ENCODE measurements around the gene MTA1.

Gene MTA1

DNA sequence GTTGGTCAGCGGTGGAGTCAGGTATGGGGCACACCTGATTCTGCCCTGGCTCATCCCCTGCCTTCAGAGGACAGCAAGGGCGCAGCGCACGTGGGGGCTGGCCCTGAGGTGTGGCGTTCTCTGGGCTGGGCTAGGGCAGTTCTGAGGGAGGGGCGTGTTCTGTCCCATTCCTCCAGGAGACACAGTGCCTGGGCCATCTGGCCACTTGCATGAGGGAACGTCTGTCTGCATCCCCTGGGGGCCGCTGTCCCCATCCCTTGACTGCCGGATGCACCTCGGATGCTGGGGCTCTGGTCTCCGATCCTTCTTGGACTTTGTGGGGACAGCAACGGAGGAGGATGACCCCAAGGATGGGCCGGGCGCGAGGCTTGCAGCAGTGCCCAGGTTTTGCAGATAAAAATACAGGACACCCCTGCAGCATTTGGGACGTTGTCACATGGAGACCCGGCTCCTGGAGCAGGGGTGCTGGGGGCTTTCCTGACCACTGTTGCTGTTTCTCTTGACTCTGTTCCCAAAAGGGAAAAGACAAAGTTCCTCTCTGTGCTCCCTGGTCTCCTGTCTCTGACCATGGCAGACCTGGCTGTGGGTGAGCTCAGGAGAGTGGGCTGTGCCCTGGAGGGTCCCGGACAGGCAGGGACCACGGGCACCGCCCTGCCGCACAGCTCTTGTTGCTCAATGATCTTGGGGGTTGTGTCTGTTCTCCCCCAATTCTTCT is 6.9 kb downstream of the MTA1 start:
- DNase-seq: no peak

GRCh38 chr14:105427412-105427811 is 7.8 kb downstream of the MTA1 start:
- no peak for DNase-seq

DNA sequence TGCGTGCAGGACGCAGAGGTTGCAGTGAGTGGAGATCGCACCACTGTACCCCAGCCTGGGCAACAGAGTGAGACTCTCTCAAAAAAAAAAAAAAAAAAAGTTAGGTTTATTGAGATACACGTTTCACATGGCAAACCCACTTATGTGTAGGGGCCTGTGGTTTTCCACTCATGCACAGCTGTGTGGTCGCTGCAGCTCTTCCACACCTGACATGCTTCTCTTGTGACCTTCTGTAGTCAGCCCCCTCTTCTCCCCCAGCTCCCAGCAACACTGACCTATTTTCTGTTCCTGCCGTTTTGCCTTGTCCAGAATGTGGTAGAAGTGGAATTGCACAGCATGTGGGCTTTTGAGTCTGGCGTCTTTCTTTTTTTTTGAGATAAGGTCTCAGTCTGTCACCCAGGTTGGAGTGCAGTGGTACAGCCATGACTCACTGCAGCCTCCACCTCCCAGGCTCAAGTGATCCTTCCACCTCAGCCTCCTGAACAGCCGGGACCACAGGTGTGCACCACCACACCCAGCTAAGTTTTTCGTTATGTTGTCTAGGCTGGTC is 8.4 kb downstream of the MTA1 start:
- no peak for DNase-seq

GRCh38 chr14:105430042-105430441 is 10.4 kb downstream of the MTA1 start:
- DNase-seq: no peak

DNA sequence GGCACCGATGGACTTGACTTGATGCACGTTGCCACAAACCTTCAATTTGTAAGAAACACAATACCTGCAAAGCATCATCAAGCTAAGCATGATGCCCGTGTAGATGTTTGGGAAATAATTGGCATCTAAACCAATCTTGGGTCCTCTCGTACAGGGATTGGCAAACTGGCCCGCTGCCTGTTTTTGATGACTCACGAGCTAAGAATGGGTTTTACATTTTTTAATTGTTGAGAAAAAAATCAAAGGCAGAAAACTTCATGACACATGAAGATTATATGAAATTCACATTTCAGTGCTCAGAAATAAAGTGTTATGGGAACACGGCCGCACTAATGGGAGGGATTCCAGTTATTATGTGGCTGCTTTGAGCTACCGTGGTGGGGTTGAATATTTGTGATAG is 10.9 kb downstream of the MTA1 start:
- no peak for DNase-seq

DNA sequence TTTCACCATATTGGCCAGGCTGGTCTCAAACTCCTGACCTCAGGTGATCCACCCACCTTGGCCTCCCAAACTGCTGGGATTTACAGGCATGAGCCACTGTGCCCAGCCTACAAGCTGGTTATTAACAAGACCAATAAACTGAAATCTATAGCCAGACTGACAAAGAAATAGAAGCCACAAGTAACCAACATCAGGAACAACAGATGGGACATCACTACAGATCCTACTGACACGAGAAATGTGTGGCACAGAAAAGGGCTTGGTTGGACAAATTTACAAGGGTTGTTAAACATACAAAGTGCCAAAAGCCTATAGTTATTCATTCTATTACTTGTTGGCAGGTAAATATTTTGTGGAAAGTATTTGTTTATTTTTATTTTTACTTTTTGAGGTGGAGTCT is 11.6 kb downstream of the MTA1 start:
- no peak for DNase-seq

GRCh38 chr14:105432657-105433056 is 13.0 kb downstream of the MTA1 start:
- DNase-seq: no peak

DNA sequence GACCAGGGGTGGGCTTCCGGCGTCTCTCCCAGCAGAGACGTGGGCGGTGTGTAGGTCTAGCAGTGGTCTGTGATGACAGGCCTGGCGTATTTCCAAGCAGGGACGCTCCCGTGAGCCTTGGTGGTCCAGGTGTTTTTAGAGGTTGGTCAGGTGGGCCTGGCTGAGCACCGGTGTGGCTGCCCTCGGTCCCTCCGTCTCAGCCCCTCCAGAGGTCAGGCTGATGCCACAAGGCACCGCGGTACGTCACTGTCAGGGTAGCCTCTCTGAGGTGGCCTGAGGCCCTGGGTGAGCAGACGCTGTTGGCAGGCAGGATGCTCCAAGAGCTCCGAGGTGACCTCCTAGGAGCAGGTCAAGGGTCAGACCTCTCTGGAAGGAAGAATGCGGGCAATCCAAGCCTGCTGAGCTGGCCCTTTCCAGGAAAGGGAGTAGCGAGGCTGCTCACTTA is 13.6 kb downstream of the MTA1 start:
- no peak for DNase-seq

- DNase-seq: no peak
Observed at GRCh38 chr14:105436402-105436801, 16.8 kb downstream of the MTA1 start.

GRCh38 chr14:105436891-105437722 is 17.5 kb downstream of the MTA1 start:
- DNase-seq: no peak

GRCh38 chr14:105437723-105438500 is 18.3 kb downstream of the MTA1 start:
- no peak for DNase-seq

DNA sequence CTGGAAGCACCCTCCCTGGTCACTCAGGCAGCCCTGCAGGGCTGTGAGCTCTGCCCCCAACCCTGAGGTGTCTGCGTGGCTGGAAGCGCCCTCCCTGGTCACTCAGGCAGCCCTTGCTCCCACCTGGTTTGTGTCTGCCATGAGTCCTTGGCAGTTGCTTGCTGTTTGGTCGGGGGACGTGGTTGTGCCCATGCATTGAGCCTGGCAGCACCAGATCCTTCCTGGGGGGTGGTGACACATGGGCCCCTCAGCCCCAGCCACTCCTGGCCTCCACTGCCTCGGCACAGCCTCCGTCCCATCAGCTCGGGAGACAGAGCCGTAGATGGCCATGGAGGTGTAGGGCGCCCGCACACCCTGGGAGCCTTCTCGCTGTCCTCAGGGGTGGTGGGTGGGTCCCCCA is 19.6 kb downstream of the MTA1 start:
- DNase-seq: no peak

DNA sequence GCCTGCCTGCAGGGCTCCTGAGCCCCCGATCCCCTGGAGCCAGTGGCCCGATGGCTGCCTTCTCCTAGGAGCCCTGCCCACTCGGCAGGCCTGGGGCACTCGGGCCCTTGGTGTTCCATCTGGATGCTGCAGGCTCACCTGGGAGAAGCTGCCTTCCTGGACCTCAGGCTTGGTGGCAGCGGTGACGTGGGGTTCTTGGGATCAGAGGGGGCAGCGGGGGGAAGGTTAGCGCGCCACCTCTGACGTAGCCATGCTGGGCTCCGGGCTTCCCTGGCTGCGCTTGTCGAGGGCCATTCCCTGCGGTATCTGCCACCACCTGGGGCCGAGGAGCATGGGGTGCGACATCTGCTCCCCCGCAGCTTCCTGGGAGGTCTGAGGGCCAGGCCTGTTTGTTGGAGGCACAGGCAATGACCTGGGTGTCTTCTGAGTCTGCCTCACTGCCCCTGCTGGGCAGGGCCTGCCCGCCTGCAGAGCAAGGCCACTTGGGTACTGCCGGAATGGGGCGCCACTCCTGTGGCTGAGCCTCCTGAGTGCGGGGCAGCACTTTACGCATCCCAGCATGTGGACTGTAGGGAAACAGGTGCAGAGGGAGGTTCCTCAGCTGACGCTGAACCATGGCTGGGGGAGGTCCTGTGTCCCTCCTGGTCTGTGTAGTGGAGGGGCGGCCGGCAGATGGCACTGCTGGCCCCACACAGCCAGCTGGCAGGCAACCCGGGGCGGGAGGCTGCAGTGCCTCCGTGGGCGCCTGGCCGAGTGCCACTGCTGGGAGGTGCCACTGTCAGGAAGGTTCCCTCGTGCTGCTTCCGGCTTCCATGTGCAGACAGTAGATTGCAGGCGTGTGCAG is 20.3 kb downstream of the MTA1 start:
- no peak for DNase-seq

DNA sequence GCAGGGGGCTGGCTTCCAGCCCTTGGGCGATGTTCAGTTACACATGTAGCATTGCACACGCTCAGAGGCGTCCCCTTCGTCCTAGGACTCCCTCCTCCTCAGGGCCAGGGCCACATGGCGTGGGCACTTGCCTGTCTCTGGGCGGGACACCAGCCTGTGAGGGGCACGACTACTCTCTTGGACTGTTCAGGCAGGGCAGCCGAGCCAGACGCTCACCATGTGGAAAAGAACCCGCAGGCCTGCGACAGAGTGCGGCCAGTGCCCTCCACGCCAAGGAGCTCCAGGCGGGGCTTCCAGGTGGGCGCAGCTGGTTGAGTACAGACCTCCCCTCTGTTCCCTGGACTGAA is 20.9 kb downstream of the MTA1 start:
- no peak for DNase-seq

DNA sequence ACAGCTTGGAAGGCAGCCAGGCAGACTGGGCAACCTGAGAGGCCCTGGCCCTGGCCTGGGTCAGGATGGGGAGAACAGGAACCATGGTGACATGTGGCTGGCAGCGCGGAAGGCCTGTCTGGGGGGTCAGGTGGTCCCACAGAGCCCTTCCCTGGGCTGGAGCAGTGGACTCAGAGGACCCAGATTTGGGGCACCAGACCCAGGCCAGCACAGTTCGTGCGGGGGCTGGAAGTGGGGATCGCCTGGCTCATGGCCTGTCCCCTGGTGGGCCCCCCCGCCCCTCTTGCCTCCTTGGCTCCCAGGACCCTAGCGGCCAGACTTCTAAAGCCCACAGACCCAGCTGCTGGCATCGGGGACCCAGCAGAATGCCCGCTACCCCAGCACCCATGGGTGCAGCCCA is 21.4 kb downstream of the MTA1 start:
- no peak for DNase-seq

GRCh38 chr14:105442125-105442524 is 22.5 kb downstream of the MTA1 start:
- no peak for DNase-seq

GRCh38 chr14:105442834-105443233 is 23.2 kb downstream of the MTA1 start:
- DNase-seq: no peak

GRCh38 chr14:105444859-105445258 is 25.2 kb downstream of the MTA1 start:
- DNase-seq: no peak

DNA sequence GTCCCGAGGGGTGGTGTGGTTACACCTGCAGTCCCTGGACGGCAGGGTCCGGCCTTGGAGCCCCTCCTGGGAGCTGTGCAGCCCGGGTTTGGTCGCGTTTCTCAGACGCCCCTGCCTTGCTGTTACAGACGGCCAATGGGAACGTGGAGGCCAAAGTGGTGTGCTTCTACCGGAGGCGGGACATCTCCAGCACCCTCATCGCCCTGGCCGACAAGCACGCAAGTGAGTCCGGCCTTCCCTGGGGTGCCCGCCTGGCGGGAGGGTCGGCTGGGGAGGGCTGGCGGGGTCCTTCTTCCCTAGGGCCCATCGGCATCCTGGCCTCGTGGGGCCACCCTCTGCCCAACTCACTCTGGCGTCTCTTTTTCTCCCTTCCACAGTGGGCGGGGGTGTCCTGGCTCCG is 25.7 kb downstream of the MTA1 start:
- DNase-seq: no peak

- no peak for DNase-seq
Observed at GRCh38 chr14:105445901-105446845, 26.5 kb downstream of the MTA1 start.

GRCh38 chr14:105446971-105447370 is 27.3 kb downstream of the MTA1 start:
- DNase-seq: no peak

Data from GDM1 (cell line).